Loucy (cell line): Measurements from ENCODE around the gene SAG.

Source experiments
- EZH2phosphoT487 ChIP-seq: fragments of 200-600 bp; IDR thresholded peaks from 2 replicates; pipeline ENCODE4 v1.6.1; 2018; ENCODE audit warnings: antibody characterized with exemption, mild to moderate bottlenecking, moderate library complexity, borderline replicate concordance
- TF ChIP-seq, protein P1 (sequence below): fragments of 200-600 bp; sonication (generic); conservative IDR thresholded peaks from 2 replicates; pipeline ENCODE4 v1.5.1; 2014; ENCODE audit warnings: mild to moderate bottlenecking, antibody characterized with exemption, low read length

DNA sequence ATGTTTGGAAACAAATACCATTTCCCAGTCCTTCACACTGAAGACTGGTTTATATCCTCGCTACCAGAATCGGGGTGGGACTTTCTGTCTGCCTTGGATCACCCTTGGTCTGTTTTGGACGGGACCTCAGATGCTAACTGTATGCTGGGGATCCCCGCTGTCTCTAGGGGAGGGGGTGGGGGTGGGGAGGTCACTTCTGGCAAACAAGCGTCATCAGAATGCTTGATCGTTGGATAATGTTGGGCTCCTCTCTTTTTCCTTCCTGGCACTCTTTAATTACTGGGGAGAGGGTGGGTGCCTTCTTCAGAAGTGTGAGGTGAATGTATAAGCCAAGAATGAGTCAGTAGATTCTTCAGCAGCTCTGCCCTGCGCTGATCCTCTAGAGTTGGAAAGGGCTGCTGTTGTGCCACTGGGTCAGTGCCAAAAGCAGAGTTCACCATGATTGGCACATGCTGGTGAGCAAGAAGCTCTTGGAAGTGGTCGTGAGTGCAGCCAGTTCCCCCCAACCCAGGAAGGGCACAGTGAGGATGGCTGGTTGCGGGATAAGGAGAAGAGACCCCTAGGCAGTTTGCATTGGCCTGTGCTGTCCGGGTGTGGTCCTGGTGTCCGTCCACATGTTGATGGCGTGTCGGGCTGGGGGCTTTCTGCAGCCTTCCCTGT lies 78.9 kb downstream of the SAG start:
- TF ChIP-seq EZH2phosphoT487, result no peak
- TF ChIP-seq, protein P1, sequence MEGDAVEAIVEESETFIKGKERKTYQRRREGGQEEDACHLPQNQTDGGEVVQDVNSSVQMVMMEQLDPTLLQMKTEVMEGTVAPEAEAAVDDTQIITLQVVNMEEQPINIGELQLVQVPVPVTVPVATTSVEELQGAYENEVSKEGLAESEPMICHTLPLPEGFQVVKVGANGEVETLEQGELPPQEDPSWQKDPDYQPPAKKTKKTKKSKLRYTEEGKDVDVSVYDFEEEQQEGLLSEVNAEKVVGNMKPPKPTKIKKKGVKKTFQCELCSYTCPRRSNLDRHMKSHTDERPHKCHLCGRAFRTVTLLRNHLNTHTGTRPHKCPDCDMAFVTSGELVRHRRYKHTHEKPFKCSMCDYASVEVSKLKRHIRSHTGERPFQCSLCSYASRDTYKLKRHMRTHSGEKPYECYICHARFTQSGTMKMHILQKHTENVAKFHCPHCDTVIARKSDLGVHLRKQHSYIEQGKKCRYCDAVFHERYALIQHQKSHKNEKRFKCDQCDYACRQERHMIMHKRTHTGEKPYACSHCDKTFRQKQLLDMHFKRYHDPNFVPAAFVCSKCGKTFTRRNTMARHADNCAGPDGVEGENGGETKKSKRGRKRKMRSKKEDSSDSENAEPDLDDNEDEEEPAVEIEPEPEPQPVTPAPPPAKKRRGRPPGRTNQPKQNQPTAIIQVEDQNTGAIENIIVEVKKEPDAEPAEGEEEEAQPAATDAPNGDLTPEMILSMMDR, result no peak
